ENCODE data around the gene ANXA6.

GRCh38 chr5:151106043-151106442, 51.5 kb downstream of the ANXA6 start:
- TF ChIP-seq, protein P1, sequence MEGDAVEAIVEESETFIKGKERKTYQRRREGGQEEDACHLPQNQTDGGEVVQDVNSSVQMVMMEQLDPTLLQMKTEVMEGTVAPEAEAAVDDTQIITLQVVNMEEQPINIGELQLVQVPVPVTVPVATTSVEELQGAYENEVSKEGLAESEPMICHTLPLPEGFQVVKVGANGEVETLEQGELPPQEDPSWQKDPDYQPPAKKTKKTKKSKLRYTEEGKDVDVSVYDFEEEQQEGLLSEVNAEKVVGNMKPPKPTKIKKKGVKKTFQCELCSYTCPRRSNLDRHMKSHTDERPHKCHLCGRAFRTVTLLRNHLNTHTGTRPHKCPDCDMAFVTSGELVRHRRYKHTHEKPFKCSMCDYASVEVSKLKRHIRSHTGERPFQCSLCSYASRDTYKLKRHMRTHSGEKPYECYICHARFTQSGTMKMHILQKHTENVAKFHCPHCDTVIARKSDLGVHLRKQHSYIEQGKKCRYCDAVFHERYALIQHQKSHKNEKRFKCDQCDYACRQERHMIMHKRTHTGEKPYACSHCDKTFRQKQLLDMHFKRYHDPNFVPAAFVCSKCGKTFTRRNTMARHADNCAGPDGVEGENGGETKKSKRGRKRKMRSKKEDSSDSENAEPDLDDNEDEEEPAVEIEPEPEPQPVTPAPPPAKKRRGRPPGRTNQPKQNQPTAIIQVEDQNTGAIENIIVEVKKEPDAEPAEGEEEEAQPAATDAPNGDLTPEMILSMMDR (IDR thresholded peaks at IDR 0.05), result no peak
- no peak for TF ChIP-seq POLR2A (IDR thresholded peaks at IDR 0.05)

All from stomach (tissue), 4 donors.